ENCODE measurements around the gene UNC13A. TPM values are rescaled to one million over a fixed set of nuclear protein-coding genes. Genes with fewer than 3 reads are reported as not detected.

The UNC13A gene
- total and polyA plus RNA-seq, 5 donors, result 0.03 to 0.06 (median 0.05) TPM; not detected in 2

Other genes starting within 250 kb of the UNC13A start
- gene TMEM221, start 239.7 kb downstream of the UNC13A start, total RNA-seq, result under 1 TPM in 3 of 4 donors, not detected in 1; 0.22 to 0.42 (median 0.34) TPM
- 0.43 TPM for gene TMEM221, start 239.7 kb downstream of the UNC13A start, polyA plus RNA-seq
- gene NXNL1, start 227.4 kb downstream of the UNC13A start, total RNA-seq, result under 1 TPM in 2 of 4 donors, not detected in 2; 0.29 to 0.45 TPM
- gene NXNL1, start 227.4 kb downstream of the UNC13A start, polyA plus RNA-seq, result 0.63 TPM
- gene SLC27A1, start 217.8 kb downstream of the UNC13A start, total RNA-seq, result 10 to 100 TPM; 28.2 to 63.6 (median 42.9) TPM
- 36.8 TPM for gene SLC27A1, start 217.8 kb downstream of the UNC13A start, polyA plus RNA-seq
- 10 to 100 TPM; 28.1 to 32.3 (median 30.1) TPM for gene PGLS, start 176.7 kb downstream of the UNC13A start, total RNA-seq
- gene PGLS, start 176.7 kb downstream of the UNC13A start, polyA plus RNA-seq, result 33.4 TPM
- gene COLGALT1, start 132.7 kb downstream of the UNC13A start, total RNA-seq, result 10 to 100 TPM; 25.1 to 36.3 (median 35.1) TPM
- gene COLGALT1, start 132.7 kb downstream of the UNC13A start, polyA plus RNA-seq, result 19.0 TPM
- 10 to 100 TPM; 24.8 to 35.5 (median 31.6) TPM for gene MAP1S, start 31.1 kb upstream of the UNC13A start, total RNA-seq
- 14.7 TPM for gene MAP1S, start 31.1 kb upstream of the UNC13A start, polyA plus RNA-seq
- 1 to 10 TPM in 3 of 4 donors, under 1 TPM in 1; 0.68 to 1.6 (median 1.3) TPM for gene FCHO1, start 63.1 kb upstream of the UNC13A start, total RNA-seq
- gene FCHO1, start 63.1 kb upstream of the UNC13A start, polyA plus RNA-seq, result 0.57 TPM
- gene B3GNT3, start 106.8 kb upstream of the UNC13A start, total RNA-seq, result not detected
- not detected for gene B3GNT3, start 106.8 kb upstream of the UNC13A start, polyA plus RNA-seq
- not detected for gene INSL3, start 133.2 kb upstream of the UNC13A start, total RNA-seq
- not detected for gene INSL3, start 133.2 kb upstream of the UNC13A start, polyA plus RNA-seq
- gene JAK3, start 159.6 kb upstream of the UNC13A start, total RNA-seq, result 1 to 10 TPM; 1.6 to 5.3 (median 4.0) TPM
- gene JAK3, start 159.6 kb upstream of the UNC13A start, polyA plus RNA-seq, result 2.2 TPM
- gene RPL18A, start 171.6 kb upstream of the UNC13A start, total RNA-seq, result 1,000 to 10,000 TPM in 1 of 4 donors, 100 to 1,000 TPM in 3; 850 to 1,097 (median 916) TPM
- gene RPL18A, start 171.6 kb upstream of the UNC13A start, polyA plus RNA-seq, result 998 TPM
- not detected for gene SLC5A5, start 183.6 kb upstream of the UNC13A start, total RNA-seq
- not detected for gene SLC5A5, start 183.6 kb upstream of the UNC13A start, polyA plus RNA-seq
- gene CCDC124, start 244.7 kb upstream of the UNC13A start, total RNA-seq, result 10 to 100 TPM; 76.1 to 87.6 (median 78.8) TPM
- gene CCDC124, start 244.7 kb upstream of the UNC13A start, polyA plus RNA-seq, result 136 TPM